HG02588 (cell line): ENCODE results near the gene LEMD2.

Source experiments
- ATAC-seq: cut with Tn5 transposase; IDR thresholded peaks from one replicate; pipeline ENCODE4 v1.9.1; 2021; ENCODE audit warnings: mild to moderate bottlenecking, moderate library complexity; ENCODE audit not compliant: unreplicated experiment

LEMD2 gene

GRCh38 chr6:33777398-33778388 is 11.2 kb downstream of the LEMD2 start:
- ATAC-seq = no peak

- ATAC-seq = no peak
These were observed 12.2 kb downstream of the LEMD2 start for GRCh38 chr6:33776764-33777163.

- ATAC-seq = no peak
These were observed 12.7 kb downstream of the LEMD2 start for GRCh38 chr6:33776186-33776585.

GRCh38 chr6:33774774-33775173 is 14.2 kb downstream of the LEMD2 start:
- no peak for ATAC-seq

GRCh38 chr6:33772902-33773472 is 15.9 kb downstream of the LEMD2 start:
- ATAC-seq = no peak

- no peak for ATAC-seq
These were observed 16.7 kb downstream of the LEMD2 start for GRCh38 chr6:33772082-33772830.

GRCh38 chr6:33771146-33772081 is 17.5 kb downstream of the LEMD2 start:
- no peak for ATAC-seq

- no peak for ATAC-seq
These were observed 18.1 kb downstream of the LEMD2 start for GRCh38 chr6:33770833-33771145.

GRCh38 chr6:33770124-33770832 is 18.7 kb downstream of the LEMD2 start:
- no peak for ATAC-seq

- ATAC-seq = no peak
These were observed 19.6 kb downstream of the LEMD2 start for GRCh38 chr6:33769248-33769821.

- ATAC-seq = no peak
These were observed 20.2 kb downstream of the LEMD2 start for GRCh38 chr6:33768644-33769120.

GRCh38 chr6:33766921-33767907 is 21.7 kb downstream of the LEMD2 start:
- no peak for ATAC-seq

GRCh38 chr6:33765368-33765767 is 23.6 kb downstream of the LEMD2 start:
- ATAC-seq = no peak

GRCh38 chr6:33764036-33764435 is 24.9 kb downstream of the LEMD2 start:
- ATAC-seq = no peak

- no peak for ATAC-seq
These were observed 25.4 kb downstream of the LEMD2 start for GRCh38 chr6:33763483-33763882.

- ATAC-seq = no peak
These were observed 26.2 kb downstream of the LEMD2 start for GRCh38 chr6:33762713-33763112.

- ATAC-seq = no peak
These were observed 26.9 kb downstream of the LEMD2 start for GRCh38 chr6:33761922-33762629.

- ATAC-seq = no peak
These were observed 27.4 kb downstream of the LEMD2 start for GRCh38 chr6:33761581-33761921.
